ENCODE measurements around the gene ARID5B. TPM values are rescaled to one million over a fixed set of nuclear protein-coding genes. Genes with fewer than 3 reads are reported as not detected.
A peak's percentile ranks its signal among the peaks of the same experiment; 100 is the strongest.

ARID5B gene
- total RNA-seq, 1 donor from 2014 or later = 36.9 TPM

DNA sequence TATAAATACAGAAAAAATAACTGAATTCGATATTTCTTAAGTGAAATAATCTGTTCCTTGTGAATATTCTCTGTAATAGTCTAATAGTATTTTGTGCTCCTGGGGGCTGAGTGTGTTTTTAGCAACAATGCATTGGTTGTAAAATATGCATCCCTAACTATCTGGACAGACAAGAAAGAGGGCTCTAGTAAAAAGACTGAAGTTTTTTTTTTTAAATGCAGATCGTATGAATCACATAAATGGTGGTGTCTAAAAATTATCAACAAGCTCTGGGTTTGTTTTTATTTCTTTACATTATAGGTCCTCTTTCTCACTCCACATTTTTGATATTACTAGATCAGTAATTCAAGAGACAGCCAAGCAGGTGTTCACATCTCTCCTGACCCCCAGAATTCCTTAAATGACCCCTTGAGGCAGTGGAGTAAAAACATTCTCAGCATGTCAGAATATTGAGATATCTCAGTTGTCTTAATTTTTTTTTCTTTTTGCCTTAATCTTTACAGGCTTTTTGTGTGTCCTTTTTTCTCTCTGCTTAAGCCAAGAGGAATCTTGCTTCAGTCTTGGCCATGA, 18.2 kb downstream of the ARID5B start:
- Mint-ChIP-seq H3K9me3 (peaks cover 9% of the 10 kb centered on the region), H3K4me1 (ENCODE audit: unreplicated experiment) (peaks cover 27% of the 10 kb centered on the region), H3K36me3 (peaks cover 52% of the 10 kb centered on the region), H3K27ac (peak overlapping the region; percentile 59), H3K27me3 (no peaks in the 10 kb centered on the region), H3K4me3 (no peak overlapping the region)
- TF ChIP-seq, protein P1, sequence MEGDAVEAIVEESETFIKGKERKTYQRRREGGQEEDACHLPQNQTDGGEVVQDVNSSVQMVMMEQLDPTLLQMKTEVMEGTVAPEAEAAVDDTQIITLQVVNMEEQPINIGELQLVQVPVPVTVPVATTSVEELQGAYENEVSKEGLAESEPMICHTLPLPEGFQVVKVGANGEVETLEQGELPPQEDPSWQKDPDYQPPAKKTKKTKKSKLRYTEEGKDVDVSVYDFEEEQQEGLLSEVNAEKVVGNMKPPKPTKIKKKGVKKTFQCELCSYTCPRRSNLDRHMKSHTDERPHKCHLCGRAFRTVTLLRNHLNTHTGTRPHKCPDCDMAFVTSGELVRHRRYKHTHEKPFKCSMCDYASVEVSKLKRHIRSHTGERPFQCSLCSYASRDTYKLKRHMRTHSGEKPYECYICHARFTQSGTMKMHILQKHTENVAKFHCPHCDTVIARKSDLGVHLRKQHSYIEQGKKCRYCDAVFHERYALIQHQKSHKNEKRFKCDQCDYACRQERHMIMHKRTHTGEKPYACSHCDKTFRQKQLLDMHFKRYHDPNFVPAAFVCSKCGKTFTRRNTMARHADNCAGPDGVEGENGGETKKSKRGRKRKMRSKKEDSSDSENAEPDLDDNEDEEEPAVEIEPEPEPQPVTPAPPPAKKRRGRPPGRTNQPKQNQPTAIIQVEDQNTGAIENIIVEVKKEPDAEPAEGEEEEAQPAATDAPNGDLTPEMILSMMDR (conservative IDR thresholded peaks at IDR 0.05) = no peak
- DNase-seq (ENCODE audit: extremely low spot score, unreplicated experiment) = no peak

- Mint-ChIP-seq H3K9me3 (peaks cover 9% of the 10 kb centered on the region), H3K4me3 (no peak overlapping the region), H3K36me3 (peaks cover 52% of the 10 kb centered on the region), H3K27ac (no peak overlapping the region), H3K27me3 (no peaks in the 10 kb centered on the region), H3K4me1 (ENCODE audit: unreplicated experiment) (peaks cover 27% of the 10 kb centered on the region)
- DNase-seq (ENCODE audit: extremely low spot score, unreplicated experiment) = no peak
- TF ChIP-seq, protein P1 (conservative IDR thresholded peaks at IDR 0.05) = no peak
Measured at GRCh38 chr10:61921143-61921542, 19.6 kb downstream of the ARID5B start.

GRCh38 chr10:61923210-61923949, 21.9 kb downstream of the ARID5B start:
- H3K4me1 Mint-ChIP-seq (ENCODE audit: unreplicated experiment) = peaks cover 27% of the 10 kb centered on the region
- no peak overlapping the region for H3K4me3 Mint-ChIP-seq
- no peaks in the 10 kb centered on the region for H3K27me3 Mint-ChIP-seq
- peak overlapping the region; percentile 23 for H3K27ac Mint-ChIP-seq
- TF ChIP-seq, protein P1 (conservative IDR thresholded peaks at IDR 0.05) = no peak
- DNase-seq (ENCODE audit: extremely low spot score, unreplicated experiment) = no peak
- H3K9me3 Mint-ChIP-seq = peaks cover 1% of the 10 kb centered on the region
- peaks cover 47% of the 10 kb centered on the region for H3K36me3 Mint-ChIP-seq

DNA sequence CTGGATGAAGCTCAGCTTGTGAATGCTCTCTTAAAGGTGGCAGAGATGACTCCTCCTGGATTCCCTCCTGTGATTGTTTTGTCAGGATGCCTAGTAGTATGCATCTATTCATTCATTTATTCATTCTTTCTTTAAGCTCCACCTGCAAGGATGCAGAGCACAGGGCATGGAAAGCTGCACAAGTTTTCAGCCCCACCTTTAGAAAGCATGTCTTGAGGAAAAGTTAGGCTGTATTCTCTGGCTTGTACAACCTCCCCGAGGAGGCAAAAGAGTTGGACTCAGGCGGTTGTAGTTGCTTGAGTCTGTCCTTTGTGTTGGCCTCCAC, 22.4 kb downstream of the ARID5B start:
- Mint-ChIP-seq H3K36me3 (peaks cover 51% of the 10 kb centered on the region), H3K27ac (no peak overlapping the region), H3K4me3 (no peak overlapping the region), H3K9me3 (no peaks in the 10 kb centered on the region), H3K4me1 (ENCODE audit: unreplicated experiment) (peaks cover 27% of the 10 kb centered on the region), H3K27me3 (no peaks in the 10 kb centered on the region)
- no peak for DNase-seq (ENCODE audit: extremely low spot score, unreplicated experiment)
- TF ChIP-seq, protein P1 (conservative IDR thresholded peaks at IDR 0.05) = no peak

- Mint-ChIP-seq H3K9me3 (peaks cover 9% of the 10 kb centered on the region), H3K27me3 (no peaks in the 10 kb centered on the region), H3K27ac (no peak overlapping the region), H3K4me1 (ENCODE audit: unreplicated experiment) (peaks cover 6% of the 10 kb centered on the region), H3K36me3 (peaks cover 58% of the 10 kb centered on the region), H3K4me3 (no peak overlapping the region)
- TF ChIP-seq, protein P1 (conservative IDR thresholded peaks at IDR 0.05) = no peak
- DNase-seq (ENCODE audit: extremely low spot score, unreplicated experiment) = no peak
Measured at GRCh38 chr10:61929555-61929954, 28.1 kb downstream of the ARID5B start.
